B cell (primary cell): Measurements from ENCODE around the gene YY1.

ENCODE experiments used
- EZH2 ChIP-seq: IDR thresholded peaks from 2 replicates; pipeline ENCODE4 v1.6.1; 2012; ENCODE audit warnings: borderline replicate concordance, low read depth, mild to moderate bottlenecking, moderate library complexity, low read length; ENCODE audit not compliant: insufficient read depth, poor library complexity, severe bottlenecking
- TF ChIP-seq, protein P1 (sequence below): fragments of 200-600 bp; IDR thresholded peaks from one replicate; pipeline ENCODE4 v1.8.0; 2022; ENCODE audit warnings: antibody characterized with exemption, mild to moderate bottlenecking

DNA sequence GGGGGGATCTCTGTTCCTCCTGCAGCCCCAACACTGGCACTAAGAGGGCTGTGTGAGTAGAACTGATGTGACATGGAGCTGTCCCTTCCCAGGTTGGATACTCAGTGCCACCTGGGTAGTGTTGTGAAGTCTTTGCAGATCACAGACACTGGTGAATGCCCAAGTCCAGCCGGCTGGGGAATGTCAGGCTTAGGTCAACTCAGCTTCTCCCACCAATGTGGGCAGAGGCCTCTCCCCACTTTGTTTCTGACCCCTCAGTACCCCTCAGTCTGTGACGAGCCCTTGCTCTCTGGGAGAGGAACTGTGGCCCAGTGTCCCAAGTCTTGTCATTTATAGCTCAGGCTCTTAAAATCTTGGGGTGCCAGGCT lies 56.0 kb downstream of the YY1 start:
- TF ChIP-seq, protein P1, sequence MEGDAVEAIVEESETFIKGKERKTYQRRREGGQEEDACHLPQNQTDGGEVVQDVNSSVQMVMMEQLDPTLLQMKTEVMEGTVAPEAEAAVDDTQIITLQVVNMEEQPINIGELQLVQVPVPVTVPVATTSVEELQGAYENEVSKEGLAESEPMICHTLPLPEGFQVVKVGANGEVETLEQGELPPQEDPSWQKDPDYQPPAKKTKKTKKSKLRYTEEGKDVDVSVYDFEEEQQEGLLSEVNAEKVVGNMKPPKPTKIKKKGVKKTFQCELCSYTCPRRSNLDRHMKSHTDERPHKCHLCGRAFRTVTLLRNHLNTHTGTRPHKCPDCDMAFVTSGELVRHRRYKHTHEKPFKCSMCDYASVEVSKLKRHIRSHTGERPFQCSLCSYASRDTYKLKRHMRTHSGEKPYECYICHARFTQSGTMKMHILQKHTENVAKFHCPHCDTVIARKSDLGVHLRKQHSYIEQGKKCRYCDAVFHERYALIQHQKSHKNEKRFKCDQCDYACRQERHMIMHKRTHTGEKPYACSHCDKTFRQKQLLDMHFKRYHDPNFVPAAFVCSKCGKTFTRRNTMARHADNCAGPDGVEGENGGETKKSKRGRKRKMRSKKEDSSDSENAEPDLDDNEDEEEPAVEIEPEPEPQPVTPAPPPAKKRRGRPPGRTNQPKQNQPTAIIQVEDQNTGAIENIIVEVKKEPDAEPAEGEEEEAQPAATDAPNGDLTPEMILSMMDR: no peak
- no peak for TF ChIP-seq EZH2
